Activated CD4-positive, alpha-beta T cell treated with anti-CD3 and anti-CD28 coated beads, Interleukin-10, Interleukin-2, amounts not matched to agents 100 ng/mL and 50 ng/mL, durations not matched to agents 16 hours and 8 hours (primary cell): ENCODE results near the gene USB1.
A peak's percentile ranks its signal among the peaks of the same experiment; 100 is the strongest.
"Not testable (repeated sequence)": the region's sequence is repeated elsewhere in the genome, so short reads cannot be mapped to it uniquely, and the experiment has no call there.

Experiments
- DNase-seq: peaks from one replicate; pipeline ENCODE4 v3.0.0-alpha.2; 2020

The USB1 gene

DNA sequence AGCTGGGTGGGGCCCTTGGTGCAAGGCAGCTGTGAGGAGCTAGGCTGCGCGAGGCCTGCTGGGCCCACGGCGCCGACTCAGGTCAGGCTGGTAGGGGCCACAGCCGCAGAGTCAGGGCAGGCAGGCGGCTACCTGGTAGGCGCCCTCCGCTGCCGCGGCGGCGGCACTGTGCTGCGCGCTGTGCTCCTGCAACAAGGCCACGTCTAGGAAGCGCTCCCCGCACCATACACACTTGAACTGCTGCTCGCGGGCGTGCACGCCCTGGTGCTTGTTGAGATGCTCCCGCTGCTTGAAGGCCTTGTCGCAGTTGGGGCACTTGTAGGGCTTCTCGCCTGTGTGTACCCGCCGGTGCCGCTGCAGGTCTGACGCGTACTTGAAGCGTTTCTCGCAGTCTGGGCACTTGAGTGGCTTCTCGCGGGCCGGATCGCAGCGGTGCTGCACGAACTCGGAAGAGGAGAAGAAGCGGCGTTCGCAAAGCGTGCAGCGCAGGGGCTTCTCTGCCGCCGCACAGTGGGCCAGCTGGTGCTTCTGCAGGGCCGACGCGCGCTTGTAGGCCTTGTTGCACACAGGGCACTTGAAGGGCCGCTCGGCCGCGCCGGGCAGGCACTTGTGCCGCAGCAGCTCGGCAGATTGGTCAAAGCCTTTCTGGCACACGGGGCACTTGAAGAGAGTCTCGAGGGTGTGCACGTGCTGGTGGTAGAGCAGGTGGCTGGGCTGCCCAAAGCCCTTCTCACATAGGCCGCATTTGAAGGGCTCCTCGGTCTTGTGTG is 4.6 kb upstream of the USB1 start:
- DNase-seq, result no peak

DNA sequence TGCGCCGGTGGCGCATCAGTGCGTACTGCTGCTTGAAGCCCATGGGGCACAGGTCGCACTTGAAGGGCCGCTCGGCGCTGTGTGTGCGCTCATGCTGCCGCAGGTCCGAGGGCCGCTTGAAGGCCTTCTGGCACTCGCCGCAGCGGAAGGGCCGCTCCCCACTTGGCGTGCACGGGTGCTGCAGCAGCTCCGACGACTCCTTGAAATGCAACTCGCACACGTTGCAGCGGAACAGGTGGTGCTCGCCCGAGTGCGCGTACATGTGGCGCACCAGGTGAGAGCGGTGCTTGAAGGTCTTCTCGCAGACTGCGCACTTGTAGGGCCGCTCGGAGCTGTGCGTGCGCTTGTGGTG is 4.1 kb upstream of the USB1 start:
- no peak for DNase-seq

DNA sequence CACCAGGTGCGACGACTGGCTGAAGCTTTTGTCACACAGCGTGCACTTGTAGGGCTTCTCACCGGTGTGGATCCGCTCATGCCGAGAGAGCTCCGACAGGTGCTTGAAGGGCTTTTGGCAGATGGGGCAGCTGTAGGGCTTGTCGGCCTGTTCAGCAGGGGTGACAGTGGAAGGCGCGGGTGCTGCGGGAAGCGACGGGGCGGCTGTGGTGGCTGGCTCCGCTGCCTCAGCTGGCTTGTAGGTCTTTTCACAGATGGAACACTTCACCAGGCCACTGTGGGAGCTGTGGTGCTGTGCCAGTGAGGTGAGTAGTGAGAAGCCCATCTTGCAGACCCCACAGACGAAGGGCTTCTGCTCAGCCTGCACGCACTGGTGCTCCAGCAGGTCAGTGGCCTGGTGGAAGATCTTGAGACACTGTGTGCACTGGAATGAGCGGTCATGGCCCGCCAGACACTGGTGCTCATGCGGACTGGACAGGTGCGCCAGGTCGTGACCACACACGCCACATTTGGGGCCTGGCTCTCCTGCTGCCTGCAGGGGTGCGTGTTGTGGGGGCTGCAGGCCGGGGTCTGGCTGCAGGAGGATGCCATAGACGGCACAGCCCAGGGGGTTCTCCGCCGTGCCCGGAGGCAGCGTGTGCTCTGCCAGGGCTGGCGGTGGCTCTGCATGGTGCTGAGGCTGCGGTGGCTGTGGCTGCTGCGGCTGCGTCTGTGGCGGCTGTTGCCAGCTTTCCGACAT is 3.5 kb upstream of the USB1 start:
- DNase-seq, result no peak

DNA sequence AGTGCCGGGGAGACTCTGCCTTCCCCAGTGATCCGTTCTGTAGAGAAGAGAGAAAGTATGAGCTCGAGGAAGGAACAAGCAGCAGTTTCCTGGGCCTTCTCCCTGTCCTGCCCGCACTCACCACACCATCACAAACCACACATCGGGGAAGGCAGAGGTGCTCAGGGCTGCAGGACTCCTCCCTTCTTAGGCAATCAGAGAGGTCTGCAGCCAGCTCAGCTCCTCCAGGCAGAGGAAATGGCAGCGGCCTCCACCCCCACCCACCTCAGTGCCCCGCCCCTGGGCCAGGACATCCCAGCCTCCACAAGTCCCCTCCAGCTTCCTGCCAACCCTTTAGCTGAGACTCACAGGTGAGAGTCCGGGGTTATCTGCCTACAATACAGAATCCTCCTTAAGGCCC is 2.7 kb upstream of the USB1 start:
- peak; percentile 88 for DNase-seq

DNA sequence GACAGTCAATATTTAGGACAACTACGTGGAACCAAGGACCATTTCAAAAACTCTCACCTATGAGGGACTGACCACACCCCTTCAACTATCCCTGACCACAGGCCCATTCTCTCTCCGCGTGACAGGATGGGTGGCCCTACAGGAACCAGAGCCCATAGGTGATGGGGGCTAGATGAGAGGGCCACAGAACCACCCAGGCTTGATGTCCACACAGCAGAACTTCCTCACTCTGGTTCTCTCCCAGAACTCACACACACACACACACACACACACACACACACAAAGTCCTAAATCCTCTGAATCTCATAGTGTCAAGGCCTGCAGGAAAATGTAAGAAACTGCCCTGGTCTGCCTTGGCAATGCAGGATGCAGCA is 2.2 kb upstream of the USB1 start:
- DNase-seq, result no peak

DNA sequence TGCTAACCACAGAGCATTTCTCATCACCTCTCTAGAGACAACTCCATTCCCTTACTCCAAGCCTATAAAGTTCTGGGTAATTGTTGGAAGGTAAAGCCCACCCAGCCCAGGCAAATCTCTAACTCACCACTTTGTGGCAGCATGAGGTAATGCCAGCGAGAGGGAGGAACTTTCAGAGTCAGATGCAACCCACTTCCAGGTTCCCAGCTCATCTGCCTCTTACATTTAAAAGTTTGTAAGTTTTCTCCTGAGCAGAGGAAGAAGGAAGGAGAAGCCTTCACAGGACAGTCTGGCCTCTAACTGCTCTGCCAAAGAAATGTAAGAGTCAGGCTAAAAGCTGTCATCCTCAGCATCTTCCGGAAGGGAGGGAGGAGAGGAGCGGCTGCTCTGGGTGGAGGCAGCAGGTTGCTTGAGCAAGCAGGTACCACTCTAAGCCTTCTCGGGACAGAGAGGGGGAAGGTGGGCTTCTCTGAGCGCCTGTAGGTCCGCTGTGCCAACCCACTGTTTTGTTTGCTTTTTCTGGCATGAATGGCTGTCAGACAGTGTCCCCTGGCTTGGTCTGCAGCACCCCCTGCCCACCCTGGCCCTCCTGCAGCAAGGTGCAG is 1.7 kb upstream of the USB1 start:
- peak; percentile 52 for DNase-seq

DNA sequence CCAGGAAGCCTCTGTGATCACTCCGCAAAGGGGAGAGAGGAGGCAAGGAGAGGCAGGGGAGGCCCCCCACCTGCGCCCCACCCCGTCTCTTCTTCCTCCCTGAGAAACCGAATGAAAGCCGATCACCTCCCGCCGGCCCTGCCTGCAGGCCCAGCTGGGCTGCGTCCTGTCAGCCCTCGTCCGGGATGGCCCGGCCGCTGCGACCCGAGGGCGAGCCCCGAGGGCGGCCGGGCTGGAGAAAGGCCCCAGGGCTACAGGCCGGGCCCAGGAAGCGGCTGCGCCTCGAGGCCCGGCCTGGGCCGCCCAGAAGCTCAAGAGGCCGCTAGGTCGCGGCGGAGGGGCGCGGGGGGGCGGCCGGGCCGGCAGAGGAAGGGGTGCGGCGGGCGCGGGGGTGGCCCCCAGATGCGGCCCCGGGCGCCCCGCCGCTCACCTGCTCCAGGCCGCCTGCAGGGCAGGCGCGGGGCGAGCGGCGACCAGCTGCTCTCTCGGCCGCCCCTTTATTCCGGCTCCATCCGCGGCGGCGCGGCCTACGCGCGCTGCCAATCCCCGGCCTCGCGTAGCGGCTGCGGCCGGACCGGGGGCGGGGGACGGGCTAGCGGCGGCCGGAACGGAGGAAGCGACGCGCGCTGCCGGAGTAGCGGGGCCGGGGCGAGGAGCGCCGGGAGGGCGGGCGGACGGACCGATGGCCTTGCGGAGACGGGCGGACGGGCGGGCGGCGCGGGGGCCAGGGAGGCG is 1.1 kb upstream of the USB1 start, which contains the start of gene ZNF319:
Gene ZNF319, minus strand, starts transcription at position 702 of the 735 bp plus-strand sequence. CDS start 2,407 bp downstream, outside the sequence.
- peak; percentile 6 for DNase-seq

DNA sequence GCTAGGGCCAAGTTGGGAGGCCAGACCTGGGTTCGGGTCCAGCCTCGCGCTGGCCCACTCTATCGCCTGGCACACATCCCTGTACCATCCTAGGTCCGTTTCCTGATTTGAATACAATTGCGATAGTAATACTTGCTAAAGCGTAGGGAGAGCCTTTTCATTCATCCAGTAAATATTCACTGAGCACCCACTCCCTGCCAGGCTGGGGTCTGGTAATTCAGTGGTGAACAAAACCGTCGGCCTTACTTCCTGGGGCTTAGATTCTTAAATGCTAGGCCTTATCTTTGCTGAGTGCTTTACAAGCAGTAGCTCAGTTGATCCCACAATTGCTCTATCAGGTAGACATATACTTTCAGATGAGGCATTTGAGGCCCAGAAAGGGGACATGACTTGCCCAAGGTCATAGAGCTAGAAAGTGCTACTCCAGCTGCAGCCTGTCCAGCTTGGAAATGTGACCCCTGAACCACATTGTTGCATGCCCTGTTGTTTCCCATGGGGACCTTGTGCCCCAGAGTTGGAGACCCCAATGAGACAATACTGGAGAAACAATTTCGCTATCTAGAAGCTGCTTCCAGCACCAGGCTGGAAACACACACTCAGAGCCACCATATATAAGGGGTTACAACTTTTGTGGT is 691 bp downstream of the USB1 start:
- no peak for DNase-seq

DNA sequence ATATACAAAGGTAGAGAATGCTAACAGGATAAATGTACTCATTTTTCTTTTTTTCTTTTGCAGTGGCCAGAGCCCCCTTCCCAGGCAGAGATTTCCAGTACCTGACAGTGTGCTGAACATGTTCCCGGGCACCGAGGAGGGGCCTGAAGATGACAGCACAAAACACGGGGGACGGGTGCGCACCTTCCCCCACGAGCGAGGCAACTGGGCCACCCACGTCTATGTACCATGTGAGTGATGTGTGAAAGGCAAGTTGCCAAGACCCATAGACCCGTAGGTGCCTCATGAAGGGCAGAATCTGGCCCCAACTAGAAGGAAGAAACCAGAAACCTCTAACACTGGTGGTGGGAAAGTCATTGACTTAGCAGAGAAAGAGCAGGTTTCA is 1.2 kb downstream of the USB1 start:
- DNase-seq, result no peak

DNA sequence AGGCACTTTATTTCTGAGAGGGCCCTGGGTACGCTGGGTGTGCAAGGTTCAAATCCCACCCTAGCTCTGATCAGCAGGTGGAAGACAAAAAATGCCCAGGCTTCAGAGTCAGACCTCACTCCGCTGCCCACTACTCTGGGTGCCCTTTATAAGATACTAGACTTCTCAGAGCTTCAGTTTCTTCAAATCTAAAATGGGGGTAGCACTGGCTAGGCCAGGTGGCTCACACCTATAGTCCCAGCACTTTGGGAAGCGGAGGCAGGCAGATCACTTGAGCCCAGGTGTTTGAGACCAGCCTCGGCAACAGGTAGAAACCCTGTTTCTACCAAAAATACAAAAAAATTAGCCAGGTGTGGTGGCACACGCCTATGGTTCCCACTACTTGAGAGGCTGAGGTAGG is 1.7 kb downstream of the USB1 start:
- DNase-seq, result no peak

DNA sequence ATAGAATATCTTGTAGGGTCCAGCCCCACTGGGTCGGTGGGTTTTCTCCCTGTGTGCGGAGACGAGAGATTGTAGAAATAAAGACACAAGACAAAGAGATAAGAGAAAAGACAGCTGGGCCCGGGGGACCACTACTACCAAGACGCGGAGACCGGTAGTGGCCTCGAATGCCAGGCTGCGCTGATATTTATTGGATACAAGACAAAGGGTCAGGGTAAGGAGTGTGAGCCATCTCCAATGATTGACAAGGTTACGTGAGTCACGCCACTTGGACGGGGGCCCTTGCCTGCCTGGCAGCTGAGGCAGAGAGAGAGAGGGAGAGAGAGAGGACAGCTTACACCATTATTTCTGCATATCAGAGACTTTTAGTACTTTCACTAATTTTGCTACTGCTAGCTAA is 3.5 kb downstream of the USB1 start:
- not testable (repeated sequence) for DNase-seq

DNA sequence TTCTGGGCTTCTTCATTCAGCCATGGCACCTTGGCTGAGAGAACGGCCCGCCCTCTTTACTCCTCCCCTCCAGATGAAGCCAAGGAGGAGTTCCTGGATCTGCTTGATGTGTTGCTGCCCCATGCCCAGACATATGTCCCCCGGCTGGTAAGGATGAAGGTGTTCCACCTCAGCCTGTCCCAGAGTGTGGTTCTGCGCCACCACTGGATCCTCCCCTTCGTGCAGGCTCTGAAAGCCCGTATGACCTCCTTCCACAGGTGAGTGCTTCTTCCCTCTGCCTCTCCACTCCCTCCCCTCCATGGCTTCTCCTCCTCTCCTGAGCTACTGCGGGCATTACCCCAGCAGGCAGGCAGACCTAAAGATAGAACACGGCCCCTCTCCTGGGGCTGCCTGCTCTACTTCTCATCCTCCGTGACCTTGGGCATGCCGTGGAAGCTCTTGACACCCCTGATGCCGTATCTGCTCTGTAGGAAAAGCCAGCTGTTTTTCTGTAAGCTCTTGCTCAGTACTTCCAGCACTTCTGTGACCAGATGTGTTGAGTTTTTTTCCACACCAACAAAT is 8.7 kb downstream of the USB1 start:
- no peak for DNase-seq

DNA sequence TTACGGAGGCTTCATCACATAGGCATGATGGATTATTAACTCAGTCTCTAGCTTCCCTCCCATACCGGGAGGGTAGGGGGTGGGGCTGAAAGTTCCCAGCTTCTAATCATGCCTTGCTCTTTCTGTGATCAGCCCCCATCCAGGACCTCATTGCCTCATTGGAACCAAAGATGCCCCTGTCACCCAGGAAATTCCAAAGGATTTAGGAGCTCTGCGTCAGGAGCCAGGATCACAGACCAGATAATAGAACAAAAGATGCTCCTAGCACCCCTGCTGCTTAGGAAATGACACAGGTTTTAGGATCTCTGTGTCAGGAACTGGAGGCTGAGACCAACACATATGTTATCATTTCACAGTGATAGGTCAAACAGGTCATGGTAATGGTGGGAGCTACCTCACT is 9.7 kb downstream of the USB1 start:
- no peak for DNase-seq

DNA sequence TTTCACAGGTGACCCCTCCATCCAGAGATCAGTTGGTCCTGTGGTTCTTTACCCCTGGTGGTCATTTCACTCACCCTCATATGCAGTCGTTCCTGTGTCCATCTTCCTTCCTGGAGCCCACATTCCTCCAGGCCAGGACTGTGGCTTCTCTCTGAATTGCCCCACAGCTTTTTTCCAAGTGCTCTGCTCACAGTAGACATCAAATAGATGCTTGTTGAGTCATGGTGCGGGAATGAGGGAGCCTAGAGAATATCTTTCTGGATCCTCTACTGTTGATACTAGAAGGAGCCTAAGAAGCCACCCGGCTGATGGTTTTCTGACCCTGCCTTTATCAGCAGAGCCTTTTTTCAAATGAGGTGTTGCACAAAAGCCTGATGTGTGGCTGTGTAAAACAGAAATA is 10.4 kb downstream of the USB1 start:
- no peak for DNase-seq

DNA sequence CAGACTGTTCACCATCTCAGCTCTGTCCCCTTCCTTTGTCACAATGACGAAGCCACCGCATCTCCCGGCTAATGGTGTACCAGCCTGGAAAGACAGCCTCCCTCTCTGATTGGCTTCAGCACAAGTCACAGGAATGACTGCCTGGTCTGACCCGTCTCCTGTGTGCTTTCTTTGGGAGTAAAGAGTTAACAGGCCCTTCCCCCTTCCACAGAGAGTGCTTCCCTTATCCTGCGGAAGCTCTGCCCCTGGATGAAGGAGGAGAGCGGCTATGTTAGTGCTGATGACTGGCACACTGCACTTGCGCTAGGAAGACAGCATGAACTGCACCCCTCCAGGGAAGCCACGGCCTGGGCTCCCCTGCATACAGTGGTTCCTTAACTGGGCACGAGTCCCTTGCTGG is 11.3 kb downstream of the USB1 start:
- DNase-seq, result no peak

DNA sequence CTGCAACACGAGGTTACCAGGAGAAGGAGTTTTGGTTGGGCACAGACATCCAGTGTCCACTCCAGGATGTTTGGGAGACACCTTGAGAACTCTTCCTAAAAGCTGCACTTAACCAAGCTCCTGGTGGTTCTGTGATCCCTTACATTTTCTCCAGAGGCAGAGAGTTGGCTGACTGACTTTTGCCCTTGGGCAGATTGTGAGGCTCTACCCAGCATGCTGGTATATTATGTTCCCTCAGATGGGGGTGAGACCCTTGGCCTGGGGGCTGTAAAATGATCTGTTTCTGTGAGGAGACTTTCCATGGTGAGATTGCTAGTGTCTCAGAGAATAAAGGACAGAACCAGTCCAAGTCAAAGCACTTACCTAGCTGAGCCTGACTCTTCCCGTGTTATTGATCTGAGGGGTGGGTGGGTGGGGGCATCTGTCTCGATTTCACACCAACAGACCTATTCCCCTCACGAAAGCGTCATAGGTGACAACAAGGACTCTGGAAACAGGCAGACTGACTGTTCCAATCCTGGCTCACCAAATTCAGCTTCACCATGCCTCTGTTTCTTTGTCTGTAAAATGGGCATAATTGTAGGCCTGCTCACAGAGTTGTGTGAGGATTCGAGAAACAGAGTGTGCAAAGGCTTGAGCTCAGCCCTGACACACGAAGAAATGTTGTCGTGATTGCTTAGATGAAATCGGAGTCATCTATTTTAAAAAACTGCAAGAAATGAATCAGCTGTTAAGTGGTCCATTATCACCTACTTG is 12.2 kb downstream of the USB1 start:
- DNase-seq, result no peak

DNA sequence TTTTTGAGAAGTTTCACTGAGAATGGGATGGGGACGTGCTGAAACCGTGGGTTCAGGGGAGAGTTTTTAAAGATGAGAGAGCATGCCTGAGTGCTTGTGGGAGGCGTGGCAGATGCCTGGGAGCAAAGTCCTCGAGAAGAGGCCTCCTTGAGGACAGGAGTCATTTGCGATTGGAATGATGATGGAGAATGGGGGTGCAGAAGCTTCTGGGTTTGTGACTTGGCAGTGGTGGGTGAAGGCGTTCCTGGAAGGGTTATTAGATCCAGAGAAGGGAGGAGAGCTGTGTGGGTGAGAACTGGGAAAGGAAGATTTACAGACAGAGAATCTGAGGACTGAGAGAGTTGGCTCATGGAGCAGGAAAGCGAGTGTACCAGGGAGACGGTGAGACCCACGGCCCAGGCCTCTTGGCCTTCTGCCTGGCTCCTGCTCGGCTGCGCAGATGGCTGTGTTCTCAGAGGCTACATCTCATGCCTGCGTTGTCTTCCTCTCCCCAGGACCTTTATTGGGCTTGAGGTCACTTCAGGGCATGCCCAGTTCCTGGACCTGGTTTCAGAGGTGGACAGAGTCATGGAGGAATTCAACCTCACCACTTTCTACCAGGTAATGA is 15.7 kb downstream of the USB1 start:
- no peak for DNase-seq

DNA sequence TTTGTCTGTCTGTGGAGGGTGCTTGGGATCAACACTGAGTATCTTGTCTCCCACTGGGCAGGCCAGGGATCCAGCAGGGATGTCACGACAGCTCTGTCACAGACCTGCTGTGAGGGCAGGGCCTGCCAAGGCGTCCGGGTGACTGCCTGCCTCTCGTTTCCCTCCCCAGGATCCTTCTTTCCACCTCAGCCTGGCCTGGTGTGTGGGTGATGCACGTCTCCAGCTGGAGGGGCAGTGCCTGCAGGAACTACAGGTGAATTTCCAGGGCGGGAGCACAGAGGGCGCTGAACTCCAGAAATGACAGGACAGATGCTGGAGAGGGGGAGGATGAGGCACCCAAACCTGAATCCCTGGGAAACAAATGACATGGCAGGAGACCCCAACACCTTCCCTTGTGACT is 17.6 kb downstream of the USB1 start:
- no peak for DNase-seq

DNA sequence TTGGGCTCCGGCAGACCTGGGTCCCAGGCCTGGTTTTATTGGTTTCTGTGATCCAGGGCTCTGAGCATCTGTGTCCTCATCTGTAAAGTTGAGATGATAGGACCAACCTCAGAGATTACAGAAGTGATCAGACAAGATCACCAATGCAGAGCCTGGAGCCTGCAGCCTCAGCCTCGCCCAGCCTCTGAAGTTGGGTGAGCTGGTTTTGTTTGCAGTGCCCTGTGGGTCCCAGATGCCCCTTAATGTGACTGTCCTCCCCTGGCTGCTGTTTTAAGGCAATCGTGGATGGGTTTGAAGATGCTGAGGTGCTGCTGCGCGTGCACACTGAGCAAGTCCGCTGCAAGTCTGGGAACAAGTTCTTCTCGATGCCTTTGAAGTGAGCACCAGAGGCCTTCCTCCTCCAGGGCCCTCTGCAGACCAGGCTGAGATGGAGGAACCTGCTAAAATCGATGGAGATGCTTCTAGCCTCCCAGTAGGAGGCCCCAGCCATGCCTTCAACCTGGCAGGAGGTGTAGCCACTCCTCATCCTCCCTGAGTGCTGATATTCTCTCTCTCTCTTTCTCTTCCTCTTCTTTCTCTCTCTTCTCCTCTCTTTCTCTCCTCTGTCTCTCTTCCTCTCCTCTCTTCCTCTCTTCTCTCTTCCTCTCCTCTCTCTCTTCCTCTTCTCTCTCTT is 18.8 kb downstream of the USB1 start:
- no peak for DNase-seq

DNA sequence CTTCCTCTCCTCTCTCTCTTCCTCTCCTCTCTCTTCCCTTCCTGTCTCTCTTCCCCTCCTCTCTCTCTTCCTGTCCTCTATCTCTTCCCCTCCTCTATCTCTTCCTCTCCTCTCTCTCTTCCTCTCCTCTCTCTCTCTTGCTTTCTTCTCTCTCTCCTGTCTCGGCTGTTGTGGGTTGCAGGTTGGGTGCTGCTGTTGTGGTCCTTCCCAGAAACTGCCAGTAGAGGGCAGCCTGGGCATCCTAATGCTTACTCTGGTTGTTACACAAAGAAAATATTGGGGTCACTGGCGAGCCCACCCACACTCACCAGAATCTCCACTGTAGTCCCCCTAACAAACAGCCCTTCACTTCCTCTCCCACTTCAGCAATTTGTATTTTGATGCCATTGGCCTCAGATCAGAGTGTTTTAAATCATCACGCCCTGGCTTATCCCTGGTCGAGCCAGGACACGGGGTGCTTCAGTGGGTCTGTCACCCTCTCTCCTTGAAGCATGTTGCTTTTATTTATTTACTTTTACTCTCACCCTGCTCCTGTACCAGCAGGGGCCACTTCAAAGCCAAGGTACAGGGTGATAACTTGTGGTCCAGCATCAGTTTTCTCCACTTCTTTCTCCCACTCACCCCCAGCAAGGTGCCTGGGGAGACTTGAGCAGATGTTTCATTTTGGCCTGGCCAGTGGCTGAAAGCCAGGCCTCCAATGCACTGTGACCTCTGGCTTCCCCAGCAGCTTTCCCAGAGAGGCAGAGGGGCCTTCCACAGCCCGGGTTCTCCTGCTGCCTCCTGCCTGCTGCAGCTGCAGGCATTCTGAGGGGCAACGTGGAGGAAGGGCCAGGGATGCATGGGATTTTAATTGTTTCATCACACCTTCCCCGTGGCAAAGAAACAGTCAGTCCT is 19.7 kb downstream of the USB1 start:
- peak; percentile 65 for DNase-seq
